H9 (cell line): Measurements from ENCODE around the gene PDIA2. TPM values are rescaled to one million over a fixed set of nuclear protein-coding genes. Genes with fewer than 3 reads are reported as not detected.

Experiments
- DNase-seq: peaks from one replicate; pipeline ENCODE4 v3.0.0-alpha.2; 2017
- H2AFZ ChIP-seq: one replicate; pipeline ENCODE4 v1.6.1; 2013; ENCODE audit warnings: mild to moderate bottlenecking, low read length, control low read depth, moderate library complexity
- H2AK5ac ChIP-seq: 2 replicates; pipeline ENCODE4 v1.6.1; 2013; ENCODE audit warnings: low read length, control low read depth, mixed read lengths; ENCODE audit not compliant: insufficient read length
- H2BK120ac ChIP-seq: one replicate; pipeline ENCODE4 v1.6.1; 2013; ENCODE audit warnings: low read depth, mild to moderate bottlenecking, low read length, control low read depth, inconsistent platforms; ENCODE audit not compliant: poor library complexity, severe bottlenecking
- H2BK12ac ChIP-seq: 2 replicates; pipeline ENCODE4 v1.6.1; 2013; ENCODE audit warnings: low read length, control low read depth, mixed read lengths, low read depth; ENCODE audit not compliant: insufficient read length
- H2BK15ac ChIP-seq: 2 replicates; pipeline ENCODE4 v1.6.1; 2013; ENCODE audit warnings: low read depth, low read length, control low read depth
- H2BK20ac ChIP-seq: one replicate; pipeline ENCODE4 v1.6.1; 2013; ENCODE audit warnings: low read depth, mild to moderate bottlenecking, low read length, control low read depth, inconsistent platforms; ENCODE audit not compliant: poor library complexity, severe bottlenecking
- H2BK5ac ChIP-seq: 2 replicates; pipeline ENCODE4 v1.6.1; 2013; ENCODE audit warnings: low read length, control low read depth, mixed read lengths; ENCODE audit not compliant: insufficient read length
- H3K14ac ChIP-seq: 2 replicates; pipeline ENCODE4 v1.6.1; 2013; ENCODE audit warnings: low read length, control low read depth; ENCODE audit not compliant: insufficient read depth
- H3K18ac ChIP-seq: 2 replicates; pipeline ENCODE4 v1.6.1; 2013; ENCODE audit warnings: low read depth, mild to moderate bottlenecking, mixed read lengths, low read length, control low read depth; ENCODE audit not compliant: insufficient read length
- H3K23ac ChIP-seq: 2 replicates; pipeline ENCODE4 v1.6.1; 2013; ENCODE audit warnings: low read length, control low read depth, mixed read lengths, low read depth; ENCODE audit not compliant: insufficient read length
- H3K23me2 ChIP-seq: 2 replicates; pipeline ENCODE4 v1.6.1; 2013; ENCODE audit warnings: low read depth, mild to moderate bottlenecking, mixed read lengths, low read length, control low read depth; ENCODE audit not compliant: insufficient read length, poor library complexity, severe bottlenecking
- H3K27ac ChIP-seq: 2 replicates; pipeline ENCODE4 v1.5.1; 2013; ENCODE audit warnings: low read length, control low read depth, mixed read lengths, low read depth; ENCODE audit not compliant: insufficient read length
- H3K27me3 ChIP-seq: 2 replicates; pipeline ENCODE4 v1.6.1; 2013; ENCODE audit warnings: low read length, control low read depth, inconsistent platforms; ENCODE audit not compliant: insufficient read depth
- H3K4ac ChIP-seq: 2 replicates; pipeline ENCODE4 v1.6.1; 2013; ENCODE audit warnings: low read depth, mild to moderate bottlenecking, control low read depth, inconsistent platforms, low read length, moderate library complexity
- H3K4me1 ChIP-seq: 2 replicates; pipeline ENCODE4 v1.6.1; 2013; ENCODE audit warnings: low read length, control low read depth, inconsistent platforms; ENCODE audit not compliant: insufficient read depth
- H3K4me2 ChIP-seq: 2 replicates; pipeline ENCODE4 v1.6.1; 2013; ENCODE audit warnings: low read length, control low read depth, mixed read lengths; ENCODE audit not compliant: insufficient read length, insufficient read depth
- H3K56ac ChIP-seq: 2 replicates; pipeline ENCODE4 v1.6.1; 2013; ENCODE audit warnings: low read depth, mild to moderate bottlenecking, mixed read lengths, low read length, control low read depth; ENCODE audit not compliant: insufficient read length
- H3K79me1 ChIP-seq: 2 replicates; pipeline ENCODE4 v1.6.1; 2013; ENCODE audit warnings: low read depth, mild to moderate bottlenecking, moderate library complexity, low read length, control low read depth, inconsistent platforms; ENCODE audit not compliant: insufficient read depth, poor library complexity, severe bottlenecking
- H3K79me2 ChIP-seq: 2 replicates; pipeline ENCODE4 v1.6.1; 2013; ENCODE audit warnings: low read length, control low read depth, inconsistent platforms; ENCODE audit not compliant: insufficient read depth
- H3K9ac ChIP-seq: 2 replicates; pipeline ENCODE4 v1.6.1; 2013; ENCODE audit warnings: low read length, control low read depth, mixed read lengths; ENCODE audit not compliant: insufficient read length; ENCODE audit errors: extremely low read depth
- H3K9me3 ChIP-seq: one replicate; pipeline ENCODE4 v1.6.1; 2013; ENCODE audit warnings: low read depth, low read length, inconsistent platforms; ENCODE audit not compliant: control insufficient read depth
- H3T11ph ChIP-seq: one replicate; pipeline ENCODE4 v1.6.1; 2013; ENCODE audit warnings: mild to moderate bottlenecking, low read length, control low read depth, inconsistent platforms
- H4K20me1 ChIP-seq: one replicate; pipeline ENCODE4 v1.6.1; 2013; ENCODE audit not compliant: control insufficient read depth, insufficient read length, insufficient read depth
- H4K5ac ChIP-seq: 2 replicates; pipeline ENCODE4 v1.6.1; 2013; ENCODE audit warnings: low read depth, mild to moderate bottlenecking, mixed read lengths, low read length, control low read depth; ENCODE audit not compliant: insufficient read length
- H4K8ac ChIP-seq: replicated peaks from 2 replicates; pipeline ENCODE4 v1.6.1; 2013; ENCODE audit warnings: low read length, control low read depth, mixed read lengths, low read depth; ENCODE audit not compliant: insufficient read length
- H4K91ac ChIP-seq: 2 replicates; pipeline ENCODE4 v1.6.1; 2013; ENCODE audit warnings: low read depth, mild to moderate bottlenecking, moderate library complexity, mixed read lengths, low read length, control low read depth; ENCODE audit not compliant: insufficient read length
- H3K27ac Mint-ChIP-seq, 3 experiments: 2 replicates in 2 of 3; 3 replicates in 1 of 3; pipeline ENCODE4 v1.8.0; 2020 to 2021; ENCODE audit warnings: mixed read lengths in 3 of 3, mild to moderate bottlenecking in 1 of 3, moderate library complexity in 1 of 3
- H3K27me3 Mint-ChIP-seq: 2 replicates; pipeline ENCODE4 v1.8.0; 2021; ENCODE audit warnings: low read depth, mild to moderate bottlenecking, moderate library complexity, mixed read lengths
- H3K36me3 Mint-ChIP-seq, 3 experiments: 2 replicates in 2 of 3; 3 replicates in 1 of 3; pipeline ENCODE4 v1.8.0; 2020 to 2021; ENCODE audit warnings: low read depth in 3 of 3, mixed read lengths in 3 of 3; ENCODE audit not compliant: insufficient read depth in 1 of 3
- H3K4me1 Mint-ChIP-seq, 2 experiments: 2 replicates each; pipeline ENCODE4 v1.8.0; 2020; ENCODE audit warnings: mixed read lengths in 2 of 2
- H3K4me3 Mint-ChIP-seq, 2 experiments: 2 replicates in 1 of 2; 3 replicates in 1 of 2; pipeline ENCODE4 v1.8.0; 2020 to 2021; ENCODE audit warnings: mild to moderate bottlenecking in 2 of 2, mixed read lengths in 2 of 2, moderate library complexity in 1 of 2
- H3K9me3 Mint-ChIP-seq, 2 experiments: 2 replicates in 1 of 2; 3 replicates in 1 of 2; pipeline ENCODE4 v1.8.0; 2020; ENCODE audit warnings: mild to moderate bottlenecking in 2 of 2, mixed read lengths in 2 of 2, moderate library complexity in 1 of 2
- WGBS: extraction: QIAGEN DNeasy Blood & Tissue Kit; methylation state at CpG from one replicate; pipeline ENCODE4 v1.1.7; 2013; ENCODE audit warnings: missing lambda C conversion rate, low lambda C conversion rate, mixed read lengths; ENCODE audit not compliant: insufficient read length; ENCODE audit errors: extremely low coverage; 5-methylcytosine and 5-hydroxymethylcytosine counted together
- total RNA-seq: library from RNA; stranded (reverse); gene quantifications from 2 replicates; pipeline ENCODE4 v1.2.1, GENCODE V29; 2021
- TF ChIP-seq, protein P1 (sequence below): fragments of 200-600 bp; sonication (generic); conservative IDR thresholded peaks from 3 replicates; pipeline ENCODE4 v1.8.0; 2021; ENCODE audit warnings: antibody characterized with exemption, mild to moderate bottlenecking

PDIA2 gene
- total RNA-seq, 1 experiment from 2014 or later, result 1.4 TPM

DNA sequence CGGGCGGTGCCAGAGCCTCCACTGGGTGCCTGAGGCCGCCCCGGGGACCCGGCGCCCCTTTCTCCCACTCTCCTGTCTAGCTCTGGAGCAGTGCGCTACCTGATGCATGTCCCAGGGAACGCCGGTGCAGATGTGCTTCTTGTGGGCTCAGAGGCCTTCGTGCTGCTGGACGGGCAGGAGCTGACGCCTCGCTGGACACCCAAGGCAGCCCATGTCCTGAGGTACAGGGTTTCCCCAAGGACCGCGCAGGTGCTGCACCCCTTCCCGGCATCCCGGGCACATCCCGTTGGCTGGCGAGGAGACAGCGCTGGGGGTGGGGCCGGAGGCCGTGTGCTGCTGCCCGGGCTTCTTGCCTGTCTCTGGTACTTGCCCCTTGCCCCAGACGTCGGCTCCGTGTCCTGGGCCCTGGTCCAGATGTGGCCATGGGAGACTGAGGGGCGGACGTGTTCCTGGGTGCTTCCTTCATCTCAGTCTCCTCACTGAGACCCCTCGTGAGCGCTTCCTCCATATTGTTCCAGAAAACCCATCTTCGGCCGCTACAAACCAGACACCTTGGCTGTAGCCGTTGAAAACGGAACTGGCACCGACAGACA lies 19.7 kb upstream of the PDIA2 start:
- H3K27ac ChIP-seq, result no peak overlapping the region
- H2BK120ac ChIP-seq, result no peak overlapping the region
- no peaks in the 10 kb centered on the region for H3K79me2 ChIP-seq
- H2AK5ac ChIP-seq, result no peak overlapping the region
- no peaks in the 10 kb centered on the region for H3K9me3 Mint-ChIP-seq
- H3K4ac ChIP-seq, result no peak overlapping the region
- no peak overlapping the region for H4K91ac ChIP-seq
- H3K23me2 ChIP-seq, result no peaks in the 10 kb centered on the region
- H3K4me2 ChIP-seq, result no peak overlapping the region
- H2BK15ac ChIP-seq, result no peak overlapping the region
- H3K9me3 ChIP-seq, result no peaks in the 10 kb centered on the region
- TF ChIP-seq, protein P1, sequence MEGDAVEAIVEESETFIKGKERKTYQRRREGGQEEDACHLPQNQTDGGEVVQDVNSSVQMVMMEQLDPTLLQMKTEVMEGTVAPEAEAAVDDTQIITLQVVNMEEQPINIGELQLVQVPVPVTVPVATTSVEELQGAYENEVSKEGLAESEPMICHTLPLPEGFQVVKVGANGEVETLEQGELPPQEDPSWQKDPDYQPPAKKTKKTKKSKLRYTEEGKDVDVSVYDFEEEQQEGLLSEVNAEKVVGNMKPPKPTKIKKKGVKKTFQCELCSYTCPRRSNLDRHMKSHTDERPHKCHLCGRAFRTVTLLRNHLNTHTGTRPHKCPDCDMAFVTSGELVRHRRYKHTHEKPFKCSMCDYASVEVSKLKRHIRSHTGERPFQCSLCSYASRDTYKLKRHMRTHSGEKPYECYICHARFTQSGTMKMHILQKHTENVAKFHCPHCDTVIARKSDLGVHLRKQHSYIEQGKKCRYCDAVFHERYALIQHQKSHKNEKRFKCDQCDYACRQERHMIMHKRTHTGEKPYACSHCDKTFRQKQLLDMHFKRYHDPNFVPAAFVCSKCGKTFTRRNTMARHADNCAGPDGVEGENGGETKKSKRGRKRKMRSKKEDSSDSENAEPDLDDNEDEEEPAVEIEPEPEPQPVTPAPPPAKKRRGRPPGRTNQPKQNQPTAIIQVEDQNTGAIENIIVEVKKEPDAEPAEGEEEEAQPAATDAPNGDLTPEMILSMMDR, result no peak
- H4K5ac ChIP-seq, result no peak overlapping the region
- no peak overlapping the region for H3K14ac ChIP-seq
- no peak overlapping the region for H3K18ac ChIP-seq
- H4K8ac ChIP-seq, result no peak overlapping the region
- H3K36me3 Mint-ChIP-seq, result peaks cover 11 to 46% (median 20%) of the 10 kb centered on the region in 3 experiments; a peak in 6 of 7 replicates
- no peak overlapping the region for H2BK20ac ChIP-seq
- no peak overlapping the region for H2BK12ac ChIP-seq
- no peaks in the 10 kb centered on the region for H3K27me3 ChIP-seq
- H4K20me1 ChIP-seq, result no peaks in the 10 kb centered on the region
- H3K27me3 Mint-ChIP-seq, result no peaks in the 10 kb centered on the region
- DNase-seq, result no peak
- no peak overlapping the region for H3T11ph ChIP-seq
- no peak overlapping the region for H2AFZ ChIP-seq
- no peaks in the 10 kb centered on the region for H3K4me1 ChIP-seq
- no peaks in the 10 kb centered on the region for H3K79me1 ChIP-seq
- no peak overlapping the region for H2BK5ac ChIP-seq
- no peak overlapping the region for H3K4me3 Mint-ChIP-seq
- no CpG with 5 or more reads among the region's 35 CpGs for WGBS
- peaks cover 0 to 5% of the 10 kb centered on the region in 2 experiments; a peak in 1 of 4 replicates for H3K4me1 Mint-ChIP-seq
- no peak overlapping the region for H3K23ac ChIP-seq
- H3K27ac Mint-ChIP-seq, result no peak overlapping the region
- H3K9ac ChIP-seq, result no peak overlapping the region
- no peak overlapping the region for H3K56ac ChIP-seq
